ENCODE data around the gene PTPRN2. TPM values are rescaled to one million over a fixed set of nuclear protein-coding genes. Genes with fewer than 3 reads are reported as not detected.

PTPRN2 gene
- total and polyA plus RNA-seq, 8 donors: 12.2 to 49.2 (median 31.8) TPM

DNA sequence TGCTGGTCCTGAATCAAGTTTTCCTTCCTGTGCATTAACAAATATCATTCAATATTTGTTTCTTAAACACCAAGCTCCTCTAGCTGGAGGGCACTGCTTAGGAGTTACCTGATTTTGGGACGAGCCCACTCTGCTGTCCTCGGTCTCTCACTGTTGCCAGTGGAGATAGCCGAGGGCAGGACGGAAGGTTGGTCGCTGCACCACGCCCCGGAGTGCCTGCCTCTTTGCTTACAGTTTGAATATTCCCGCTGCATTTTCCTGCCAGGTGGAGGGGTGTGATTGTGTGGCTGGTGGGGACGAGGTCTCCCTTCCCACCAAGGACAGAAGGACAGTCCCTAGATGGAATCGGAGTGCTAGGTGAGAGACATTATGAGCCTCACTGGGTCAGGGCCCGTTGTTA, 1049.3 kb downstream of the PTPRN2 start:
- no peaks in the 10 kb centered on the region for H3K9me3 ChIP-seq
- H3K27me3 ChIP-seq: no peaks in the 10 kb centered on the region
- intact Hi-C loops (cut with DNase I): no loop called here
- H3K36me3 ChIP-seq: no peaks in the 10 kb centered on the region
- no peak overlapping the region for H3K4me3 ChIP-seq
- FAIRE-seq (no peak), DNase-seq (peak in 2 of 6 donors; percentile 11 to 20), ATAC-seq (no peak)
- no peak overlapping the region for H3K27ac ChIP-seq
- H3K4me1 ChIP-seq: no peaks in the 10 kb centered on the region
- 93 to 94% methylated on average over 11 of the region's 11 CpGs for WGBS, 2 donors
- TF ChIP-seq, protein P1, sequence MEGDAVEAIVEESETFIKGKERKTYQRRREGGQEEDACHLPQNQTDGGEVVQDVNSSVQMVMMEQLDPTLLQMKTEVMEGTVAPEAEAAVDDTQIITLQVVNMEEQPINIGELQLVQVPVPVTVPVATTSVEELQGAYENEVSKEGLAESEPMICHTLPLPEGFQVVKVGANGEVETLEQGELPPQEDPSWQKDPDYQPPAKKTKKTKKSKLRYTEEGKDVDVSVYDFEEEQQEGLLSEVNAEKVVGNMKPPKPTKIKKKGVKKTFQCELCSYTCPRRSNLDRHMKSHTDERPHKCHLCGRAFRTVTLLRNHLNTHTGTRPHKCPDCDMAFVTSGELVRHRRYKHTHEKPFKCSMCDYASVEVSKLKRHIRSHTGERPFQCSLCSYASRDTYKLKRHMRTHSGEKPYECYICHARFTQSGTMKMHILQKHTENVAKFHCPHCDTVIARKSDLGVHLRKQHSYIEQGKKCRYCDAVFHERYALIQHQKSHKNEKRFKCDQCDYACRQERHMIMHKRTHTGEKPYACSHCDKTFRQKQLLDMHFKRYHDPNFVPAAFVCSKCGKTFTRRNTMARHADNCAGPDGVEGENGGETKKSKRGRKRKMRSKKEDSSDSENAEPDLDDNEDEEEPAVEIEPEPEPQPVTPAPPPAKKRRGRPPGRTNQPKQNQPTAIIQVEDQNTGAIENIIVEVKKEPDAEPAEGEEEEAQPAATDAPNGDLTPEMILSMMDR (IDR thresholded peaks at IDR 0.05): no peak

DNA sequence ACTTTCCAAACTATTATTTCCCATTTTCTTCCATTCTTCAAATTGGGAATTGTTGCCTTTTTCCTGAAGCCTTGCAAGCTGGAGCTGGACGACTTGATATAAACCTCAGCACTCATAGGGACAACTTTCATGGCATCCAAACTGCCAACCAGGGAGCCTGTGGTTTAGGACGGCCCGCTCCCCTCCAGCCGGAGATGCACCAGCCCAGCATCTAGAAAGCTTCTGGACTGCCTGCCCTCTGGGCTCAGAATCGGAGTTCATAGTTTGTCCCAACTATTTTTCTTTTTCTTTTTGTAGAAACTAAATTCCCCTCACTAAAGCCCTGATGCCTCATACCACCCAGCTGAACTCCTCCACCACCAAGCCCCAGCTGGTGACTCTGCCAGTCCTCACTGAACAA, 1050.6 kb downstream of the PTPRN2 start:
- TF ChIP-seq, protein P1 (IDR thresholded peaks at IDR 0.05): no peak
- DNase-seq: peak in 2 of 6 donors; percentile 8 to 22
- Histone ChIP-seq H3K27ac (no peak overlapping the region), H3K36me3 (no peaks in the 10 kb centered on the region), H3K9me3 (no peaks in the 10 kb centered on the region), H3K4me1 (no peaks in the 10 kb centered on the region), H3K27me3 (no peaks in the 10 kb centered on the region), H3K4me3 (no peak overlapping the region)
- WGBS, 2 donors: 92 to 95% methylated on average over 5 of the region's 5 CpGs
- intact Hi-C loops (cut with DNase I): no loop called here
- no peak for FAIRE-seq
- ATAC-seq: no peak

- DNase-seq (no peak), FAIRE-seq (no peak), ATAC-seq (no peak)
- no peaks in the 10 kb centered on the region for H3K4me1 ChIP-seq
- no peaks in the 10 kb centered on the region for H3K36me3 ChIP-seq
- H3K27me3 ChIP-seq: no peaks in the 10 kb centered on the region
- intact Hi-C loops (cut with DNase I): loop anchor here in 1 of 3 donors (2.0 kb wide), 1 partner anchor 63 kb away; no protein-coding TSS in a partner anchor
- TF ChIP-seq, protein P1 (IDR thresholded peaks at IDR 0.05): no peak
- H3K4me3 ChIP-seq: no peak overlapping the region
- H3K27ac ChIP-seq: no peak overlapping the region
- no peaks in the 10 kb centered on the region for H3K9me3 ChIP-seq
- 87 to 90% methylated on average over 3 of the region's 3 CpGs for WGBS, 2 donors
Observed at GRCh38 chr7:157532068-157532467, 1055.6 kb downstream of the PTPRN2 start.

DNA sequence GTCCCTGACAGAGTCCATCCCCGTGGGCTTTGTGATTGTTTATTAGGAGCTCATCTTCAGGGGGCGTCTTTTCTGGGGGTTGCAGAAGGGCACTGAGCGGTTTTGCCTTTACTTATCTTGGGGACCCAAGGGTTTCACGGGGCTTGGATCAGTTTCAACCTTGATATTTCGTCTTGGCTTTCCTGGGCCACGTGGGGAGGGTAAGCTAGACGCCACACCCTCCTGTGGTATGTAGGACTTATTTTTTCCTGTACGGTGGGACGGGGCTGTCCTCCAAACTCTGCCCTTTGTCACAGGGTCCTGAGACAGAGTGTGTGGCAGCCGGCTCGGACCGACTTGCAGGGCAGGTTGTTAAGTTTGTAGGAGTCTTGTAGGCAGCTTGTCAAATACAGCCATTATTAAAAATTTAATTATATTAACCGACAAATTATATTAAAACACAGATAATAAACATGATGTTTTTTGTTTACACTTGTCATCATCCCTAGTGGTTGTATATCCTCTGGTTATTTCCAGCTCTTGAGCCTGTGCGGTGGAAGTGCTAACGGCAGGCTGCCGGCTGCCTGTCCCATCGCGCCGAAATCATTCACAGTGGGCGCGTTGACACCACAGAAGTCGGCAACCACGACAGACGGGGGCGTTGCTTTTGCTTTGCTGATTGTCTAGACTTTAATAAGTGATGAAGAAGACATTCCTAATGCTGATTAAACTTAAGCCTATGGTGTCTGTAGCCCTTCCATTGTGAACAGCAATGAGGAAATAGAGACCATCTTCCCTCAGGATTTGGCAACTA, 1057.7 kb downstream of the PTPRN2 start:
- no peak for ATAC-seq
- peak in 1 of 6 donors; percentile 19 for DNase-seq
- no peak overlapping the region for H3K27ac ChIP-seq
- no peak for FAIRE-seq
- H3K27me3 ChIP-seq: no peaks in the 10 kb centered on the region
- H3K4me3 ChIP-seq: no peak overlapping the region
- intact Hi-C loops (cut with DNase I): no loop called here
- no peaks in the 10 kb centered on the region for H3K9me3 ChIP-seq
- TF ChIP-seq, protein P1 (IDR thresholded peaks at IDR 0.05): no peak
- H3K4me1 ChIP-seq: no peaks in the 10 kb centered on the region
- 61% methylated on average over 25 of the region's 25 CpGs for WGBS, 2 donors
- no peaks in the 10 kb centered on the region for H3K36me3 ChIP-seq

GRCh38 chr7:157528785-157529341, 1058.8 kb downstream of the PTPRN2 start:
- Histone ChIP-seq H3K4me1 (no peaks in the 10 kb centered on the region), H3K27ac (no peak overlapping the region), H3K4me3 (no peak overlapping the region), H3K9me3 (no peaks in the 10 kb centered on the region), H3K27me3 (no peaks in the 10 kb centered on the region), H3K36me3 (no peaks in the 10 kb centered on the region)
- TF ChIP-seq, protein P1 (IDR thresholded peaks at IDR 0.05): no peak
- FAIRE-seq: no peak
- 67 to 70% methylated on average over 19 of the region's 19 CpGs for WGBS, 2 donors
- intact Hi-C loops (cut with DNase I): no loop called here
- no peak for ATAC-seq
- DNase-seq: peak in 2 of 6 donors; percentile 27 to 50
